ENCODE results near the gene PPP3R1. TPM values are rescaled to one million over a fixed set of nuclear protein-coding genes. Genes with fewer than 3 reads are reported as not detected.

Gene PPP3R1
- total and polyA plus RNA-seq, 10 of the 15 experiments (the other 5 are each of a cell fraction or from before 2014, with no cell fraction given), result 1.5 to 61.0 (median 15.8) TPM

- SMC1A ChIA-PET (ENCODE audit: uncharacterized antibody, unreplicated experiment), result interaction anchor here (1.1 to 1.4 kb wide), 2 partner anchors 10 to 91 kb away, joined by 3 to 6 read pairs; a partner anchor contains a TSS
- H3K4me2 ChIP-seq (ENCODE audit: control insufficient read depth, insufficient read depth), result peak overlapping the region; percentile 82; the same call in 1 of the 2 replicates
- CTCF ChIA-PET, result interaction anchor here (0.6 to 2.6 kb wide), 4 partner anchors 43 to 1182 kb away, joined by 3 to 17 read pairs (median 4); no protein-coding TSS in a partner anchor
- RAD21 ChIA-PET (ENCODE audit: unreplicated experiment), result interaction anchor here (0.5 to 2.0 kb wide), 2 partner anchors 11 to 128 kb away, joined by 4 to 10 read pairs; no protein-coding TSS in a partner anchor
- no peak overlapping the region for H3K9ac ChIP-seq (ENCODE audit: control insufficient read depth, insufficient read depth, low read length)
- POLR2A ChIA-PET, result no interaction called here
- H2AFZ ChIP-seq (ENCODE audit: control insufficient read depth, low read depth, low read length), result no peak overlapping the region
- H4K20me1 ChIP-seq (ENCODE audit: control insufficient read depth, insufficient read depth), result peaks cover 2% of the 10 kb centered on the region
- WGBS (ENCODE audit: insufficient coverage, insufficient replicate concordance, low lambda C conversion rate, missing lambda C conversion rate), result 96% methylated on average over 3 of the region's 3 CpGs
- DNase-seq (ENCODE audit: low read depth, low spot score) (no peak), FAIRE-seq (peak; percentile 31), ATAC-seq (no peak)
- no peak overlapping the region for H3K27ac ChIP-seq (ENCODE audit: control insufficient read depth, insufficient read depth)
- H3K27me3 ChIP-seq (replicated peaks in 1 of 2; ENCODE audit: control insufficient read depth in 2 of 2, insufficient read depth in 2 of 2, low read length in 1 of 2), result no peaks in the 10 kb centered on the region
- intact Hi-C loops (cut with micrococcal nuclease; ENCODE audit: unreplicated experiment) (no loop called here), in situ Hi-C loops (cut with MboI) (no loop called here)
- BruUV-seq (replicated peaks), result TSS peak; percentile 22
- peaks cover 0 to 2% of the 10 kb centered on the region in 2 experiments; a peak in 2 of 4 replicates for H3K36me3 ChIP-seq (ENCODE audit: control insufficient read depth in 2 of 2, insufficient read depth in 2 of 2, low read length in 1 of 2)
- peaks cover 3% of the 10 kb centered on the region; the same call in 1 of the 2 replicates for H3K4me1 ChIP-seq (ENCODE audit: control insufficient read depth, insufficient read depth, low read length)
- peak overlapping the region; percentile 40; the same call in 1 of the 2 replicates for H3K4me3 ChIP-seq
- no peak for TF ChIP-seq TARDBP (IDR thresholded peaks at IDR 0.05; ENCODE audit: borderline replicate concordance)
- TF ChIP-seq, protein P1, sequence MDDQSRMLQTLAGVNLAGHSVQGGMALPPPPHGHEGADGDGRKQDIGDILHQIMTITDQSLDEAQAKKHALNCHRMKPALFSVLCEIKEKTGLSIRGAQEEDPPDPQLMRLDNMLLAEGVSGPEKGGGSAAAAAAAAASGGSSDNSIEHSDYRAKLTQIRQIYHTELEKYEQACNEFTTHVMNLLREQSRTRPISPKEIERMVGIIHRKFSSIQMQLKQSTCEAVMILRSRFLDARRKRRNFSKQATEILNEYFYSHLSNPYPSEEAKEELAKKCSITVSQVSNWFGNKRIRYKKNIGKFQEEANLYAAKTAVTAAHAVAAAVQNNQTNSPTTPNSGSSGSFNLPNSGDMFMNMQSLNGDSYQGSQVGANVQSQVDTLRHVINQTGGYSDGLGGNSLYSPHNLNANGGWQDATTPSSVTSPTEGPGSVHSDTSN (IDR thresholded peaks at IDR 0.05; ENCODE audit: insufficient replicate concordance, low read depth, low read length), result no peak
- H3K79me2 ChIP-seq (ENCODE audit: control insufficient read depth, insufficient read depth, low read length), result peaks cover 94% of the 10 kb centered on the region
- no peaks in the 10 kb centered on the region for H3K9me3 ChIP-seq (replicated peaks; ENCODE audit: control insufficient read depth, insufficient read depth, low read length)
Observed at GRCh38 chr2:68248361-68248760, 4.0 kb downstream of the PPP3R1 start.

DNA sequence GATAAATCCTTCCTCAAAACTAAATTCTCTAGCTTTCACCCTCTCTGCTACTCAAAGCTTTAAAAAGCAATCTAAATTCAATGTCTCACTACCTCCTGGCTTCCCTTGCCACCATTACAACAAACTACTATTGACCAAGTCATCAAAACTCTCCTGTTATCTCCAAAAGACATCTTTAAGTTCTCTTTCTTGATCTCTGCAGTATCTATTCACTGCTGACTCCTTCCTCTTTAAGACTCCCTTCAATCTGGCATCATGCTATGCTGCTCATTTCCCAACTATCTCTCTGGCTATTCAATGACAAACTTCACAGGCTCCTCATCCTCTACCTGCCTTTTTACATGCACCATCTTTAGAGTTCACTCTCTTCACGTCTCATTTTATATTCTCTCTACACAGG, 5.9 kb downstream of the PPP3R1 start:
- Histone ChIP-seq H3K79me2 (ENCODE audit: control insufficient read depth, insufficient read depth, low read length) (peaks cover 100% of the 10 kb centered on the region), H3K9me3 (replicated peaks; ENCODE audit: control insufficient read depth, insufficient read depth, low read length) (no peaks in the 10 kb centered on the region; the same call in 1 of the 3 replicates), H3K4me3 (peak overlapping the region; percentile 23; the same call in 1 of the 2 replicates), H3K36me3 (ENCODE audit: control insufficient read depth in 2 of 2, insufficient read depth in 2 of 2, low read length in 1 of 2) (peaks cover 0 to 5% of the 10 kb centered on the region in 2 experiments; a peak in 2 of 4 replicates), H3K4me2 (ENCODE audit: control insufficient read depth, insufficient read depth) (peak overlapping the region; percentile 82), H3K27me3 (replicated peaks in 1 of 2; ENCODE audit: control insufficient read depth in 2 of 2, insufficient read depth in 2 of 2, low read length in 1 of 2) (no peaks in the 10 kb centered on the region), H3K9ac (ENCODE audit: control insufficient read depth, insufficient read depth, low read length) (no peak overlapping the region), H3K4me1 (ENCODE audit: control insufficient read depth, insufficient read depth, low read length) (peaks cover 3% of the 10 kb centered on the region), H2AFZ (ENCODE audit: control insufficient read depth, low read depth, low read length) (no peak overlapping the region), H3K27ac (ENCODE audit: control insufficient read depth, insufficient read depth) (no peak overlapping the region), H4K20me1 (ENCODE audit: control insufficient read depth, insufficient read depth) (peaks cover 2% of the 10 kb centered on the region)
- intact Hi-C loops (cut with micrococcal nuclease; ENCODE audit: unreplicated experiment), result no loop called here
- in situ Hi-C loops (cut with MboI), result no loop called here
- CTCF ChIA-PET, result interaction anchor here (0.8 to 4.3 kb wide), 4 partner anchors 16 to 195 kb away, joined by 3 to 35 read pairs (median 5); no protein-coding TSS in a partner anchor
- DNase-seq (ENCODE audit: low read depth, low spot score), result no peak
- TF ChIP-seq TARDBP (IDR thresholded peaks at IDR 0.05; ENCODE audit: borderline replicate concordance) (no peak), DPF2 (IDR thresholded peaks at IDR 0.05) (no peak), KDM1A (IDR thresholded peaks at IDR 0.05; ENCODE audit: borderline replicate concordance) (no peak), FOS (IDR thresholded peaks at IDR 0.05; ENCODE audit: borderline replicate concordance, extremely low read depth, insufficient read length) (no peak)
- 0% methylated on average over 1 of the region's 1 CpG for WGBS (ENCODE audit: insufficient coverage, insufficient replicate concordance, low lambda C conversion rate, missing lambda C conversion rate)
- FAIRE-seq, result no peak
- SMC1A ChIA-PET (ENCODE audit: uncharacterized antibody, unreplicated experiment), result interaction anchor here (0.8 to 1.3 kb wide), 5 partner anchors 10 to 50 kb away, joined by 3 to 4 read pairs (median 3); no protein-coding TSS in a partner anchor
- POLR2A ChIA-PET, result interaction anchor here (1.5 kb wide), 1 partner anchor 18 kb away, joined by 3 read pairs; no protein-coding TSS in a partner anchor
- RAD21 ChIA-PET (ENCODE audit: unreplicated experiment), result no interaction called here
- peak; percentile 7; the same call in 2 of the 3 replicates for ATAC-seq
- no TSS peak for BruUV-seq (replicated peaks)

All from GM12878 (cell line).